ENCODE data around the gene CYBC1. TPM values are rescaled to one million over a fixed set of nuclear protein-coding genes. Genes with fewer than 3 reads are reported as not detected.

Gene CYBC1
- total RNA-seq, 3 donors from 2014 or later (not counting 1 experiment from before 2014, with no cell fraction given), result 168 to 219 (median 192) TPM

DNA sequence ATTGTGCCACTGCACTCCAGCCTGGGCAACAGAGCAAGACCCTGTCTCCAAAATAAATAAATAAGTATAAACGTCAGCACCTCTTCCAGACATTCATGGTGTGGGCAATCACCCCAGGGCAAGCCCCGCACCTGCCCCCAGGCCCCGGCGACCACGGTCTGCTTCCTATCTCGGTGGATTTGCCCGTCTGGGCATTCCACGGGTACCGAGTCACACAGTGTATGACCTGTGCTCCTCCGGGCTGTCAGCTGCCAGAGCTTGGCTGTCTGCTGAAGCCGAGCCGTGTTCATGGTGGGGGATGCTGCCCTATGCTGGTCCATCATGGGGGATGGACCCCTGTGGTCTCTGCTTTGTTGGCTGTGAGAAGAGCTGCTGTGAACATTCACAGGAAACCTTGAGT is 15.4 kb downstream of the CYBC1 start:
- Histone ChIP-seq H3K36me3 (ENCODE audit: control insufficient read depth, insufficient read depth, low read length) (peaks cover 19% of the 10 kb centered on the region), H3K4me1 (ENCODE audit: control insufficient read depth, insufficient read depth, low read length) (peaks cover 57% of the 10 kb centered on the region), H3K9me3 (ENCODE audit: control insufficient read depth, insufficient read depth, low read length) (no peaks in the 10 kb centered on the region), H3K27me3 (ENCODE audit: control insufficient read depth, insufficient read depth, low read length) (no peaks in the 10 kb centered on the region), H3K27ac (ENCODE audit: low read length) (peak overlapping the region; percentile 42), H3K4me3 (ENCODE audit: low read length) (no peak overlapping the region)
- 86% methylated on average over 12 of the region's 12 CpGs for WGBS (ENCODE audit: insufficient coverage)
- intact Hi-C loops (cut with micrococcal nuclease), result no loop called here
- no peaks in the 10 kb centered on the region for H3K27me3 Mint-ChIP-seq (ENCODE audit: low read depth in 2 of 2)
- H3K4me3 Mint-ChIP-seq, result peak overlapping the region; percentile 42
- peak in 1 of 3 donors; percentile 35 for ATAC-seq
- H3K36me3 Mint-ChIP-seq, result no peaks in the 10 kb centered on the region
- H3K9me3 Mint-ChIP-seq, result no peaks in the 10 kb centered on the region
- H3K27ac Mint-ChIP-seq, result peak overlapping the region; percentile 58 to 76
- no peak for DNase-seq
- peaks cover 21 to 31% of the 10 kb centered on the region in 2 donors for H3K4me1 Mint-ChIP-seq
- TF ChIP-seq CTCF (IDR thresholded peaks at IDR 0.05), result no peak

GRCh38 chr17:82434216-82434565 is 16.4 kb downstream of the CYBC1 start:
- ATAC-seq (peak; percentile 77 to 80 (median 79)), DNase-seq (peak; percentile 43 to 48)
- TF ChIP-seq CTCF (IDR thresholded peaks at IDR 0.05), result no peak
- peak overlapping the region; percentile 76 to 84 for H3K27ac Mint-ChIP-seq
- H3K27me3 Mint-ChIP-seq (ENCODE audit: low read depth in 2 of 2), result no peaks in the 10 kb centered on the region
- H3K9me3 ChIP-seq (ENCODE audit: control insufficient read depth, insufficient read depth, low read length), result no peaks in the 10 kb centered on the region
- H3K36me3 ChIP-seq (ENCODE audit: control insufficient read depth, insufficient read depth, low read length), result peaks cover 16% of the 10 kb centered on the region
- H3K27ac ChIP-seq (ENCODE audit: low read length), result peak overlapping the region; percentile 41
- peaks cover 30 to 38% of the 10 kb centered on the region in 2 donors for H3K4me1 Mint-ChIP-seq
- no peaks in the 10 kb centered on the region for H3K9me3 Mint-ChIP-seq
- H3K4me3 ChIP-seq (ENCODE audit: low read length), result no peak overlapping the region
- WGBS (ENCODE audit: insufficient coverage), result 2% methylated on average over 3 of the region's 3 CpGs
- H3K4me1 ChIP-seq (ENCODE audit: control insufficient read depth, insufficient read depth, low read length), result peaks cover 57% of the 10 kb centered on the region
- peak overlapping the region; percentile 66 for H3K4me3 Mint-ChIP-seq
- no peaks in the 10 kb centered on the region for H3K36me3 Mint-ChIP-seq
- intact Hi-C loops (cut with micrococcal nuclease), result no loop called here
- no peaks in the 10 kb centered on the region for H3K27me3 ChIP-seq (ENCODE audit: control insufficient read depth, insufficient read depth, low read length)

- H3K4me1 Mint-ChIP-seq, result peaks cover 31 to 41% of the 10 kb centered on the region in 2 donors
Observed at GRCh38 chr17:82433560-82434215, 16.9 kb downstream of the CYBC1 start.

More at GRCh38 chr17:82433560-82434215, 16.9 kb downstream of the CYBC1 start:
- ATAC-seq (no peak), DNase-seq (no peak)
- Histone ChIP-seq H3K27ac (ENCODE audit: low read length) (peak overlapping the region; percentile 41), H3K4me3 (ENCODE audit: low read length) (no peak overlapping the region), H3K4me1 (ENCODE audit: control insufficient read depth, insufficient read depth, low read length) (peaks cover 61% of the 10 kb centered on the region), H3K9me3 (ENCODE audit: control insufficient read depth, insufficient read depth, low read length) (no peaks in the 10 kb centered on the region), H3K36me3 (ENCODE audit: control insufficient read depth, insufficient read depth, low read length) (peaks cover 16% of the 10 kb centered on the region), H3K27me3 (ENCODE audit: control insufficient read depth, insufficient read depth, low read length) (no peaks in the 10 kb centered on the region)
- Mint-ChIP-seq H3K4me3 (peak overlapping the region; percentile 60), H3K36me3 (no peaks in the 10 kb centered on the region), H3K9me3 (no peaks in the 10 kb centered on the region), H3K27ac (peak overlapping the region; percentile 76 to 84), H3K27me3 (ENCODE audit: low read depth in 2 of 2) (no peaks in the 10 kb centered on the region)
- intact Hi-C loops (cut with micrococcal nuclease), result no loop called here
- TF ChIP-seq CTCF (IDR thresholded peaks at IDR 0.05), result no peak
- 76% methylated on average over 32 of the region's 32 CpGs for WGBS (ENCODE audit: insufficient coverage)
